ENCODE results near the gene ARID3C. TPM values are rescaled to one million over a fixed set of nuclear protein-coding genes. Genes with fewer than 3 reads are reported as not detected.

Gene ARID3C
- total and polyA plus RNA-seq, 2 experiments from 2014 or later, result 0.49 TPM; not detected in 1

- ATAC-seq (no peak), DNase-seq (ENCODE audit: low spot score) (no peak)
- peaks cover 20% of the 10 kb centered on the region for H3K36me3 Mint-ChIP-seq (ENCODE audit: low read depth)
- Histone ChIP-seq H3F3A (replicated peaks; ENCODE audit: low read depth) (0 out of 2 replicates have a peak, but pooled peaks cover 3% of the 10 kb centered on the region), H2AFZ (no peak overlapping the region), H3K36me3 (ENCODE audit: insufficient read depth) (no peaks in the 10 kb centered on the region), H3K79me2 (replicated peaks; ENCODE audit: insufficient read depth) (no peaks in the 10 kb centered on the region), H3K4me3 (no peak overlapping the region), H3K9me2 (ENCODE audit: insufficient read depth) (no peaks in the 10 kb centered on the region), H3K4me2 (no peak overlapping the region), H3K4me1 (ENCODE audit: insufficient read depth) (peaks cover 5% of the 10 kb centered on the region; the same call in 1 of the 2 replicates), H3K27ac (ENCODE audit: low read depth) (no peak overlapping the region), H4K20me1 (replicated peaks; ENCODE audit: insufficient read depth) (no peaks in the 10 kb centered on the region; the same call in none of the 2 replicates), H3K27me3 (ENCODE audit: insufficient read depth) (peaks cover 75% of the 10 kb centered on the region)
- peaks cover 4% of the 10 kb centered on the region; the same call in 1 of the 3 replicates for H3K9me3 Mint-ChIP-seq
- peaks cover 27% of the 10 kb centered on the region for H3K4me1 Mint-ChIP-seq
- H3K27ac Mint-ChIP-seq, result no peak overlapping the region
- TF ChIP-seq STAT1 (IDR thresholded peaks at IDR 0.05; ENCODE audit: unreplicated experiment) (no peak), ETS1 (IDR thresholded peaks at IDR 0.05) (no peak), EZH2phosphoT487 (IDR thresholded peaks at IDR 0.05; ENCODE audit: unreplicated experiment) (no peak), ZNF331 (CRISPR knock-in tag; IDR thresholded peaks at IDR 0.05; ENCODE audit: low read depth) (no peak), JUNB (IDR thresholded peaks at IDR 0.05; ENCODE audit: unreplicated experiment) (no peak), EZH2 (IDR thresholded peaks at IDR 0.05; ENCODE audit: low read depth, unreplicated experiment) (no peak), ZNF114 (CRISPR knock-in tag; IDR thresholded peaks at IDR 0.05) (no peak), POLR2AphosphoS5 (IDR thresholded peaks at IDR 0.05; ENCODE audit: low read depth) (no peak), NANOG (IDR thresholded peaks at IDR 0.05; ENCODE audit: borderline replicate concordance) (no peak), CREB1 (CRISPR knock-in tag; IDR thresholded peaks at IDR 0.05; ENCODE audit: low read depth) (no peak)
- TF ChIP-seq, protein P1, sequence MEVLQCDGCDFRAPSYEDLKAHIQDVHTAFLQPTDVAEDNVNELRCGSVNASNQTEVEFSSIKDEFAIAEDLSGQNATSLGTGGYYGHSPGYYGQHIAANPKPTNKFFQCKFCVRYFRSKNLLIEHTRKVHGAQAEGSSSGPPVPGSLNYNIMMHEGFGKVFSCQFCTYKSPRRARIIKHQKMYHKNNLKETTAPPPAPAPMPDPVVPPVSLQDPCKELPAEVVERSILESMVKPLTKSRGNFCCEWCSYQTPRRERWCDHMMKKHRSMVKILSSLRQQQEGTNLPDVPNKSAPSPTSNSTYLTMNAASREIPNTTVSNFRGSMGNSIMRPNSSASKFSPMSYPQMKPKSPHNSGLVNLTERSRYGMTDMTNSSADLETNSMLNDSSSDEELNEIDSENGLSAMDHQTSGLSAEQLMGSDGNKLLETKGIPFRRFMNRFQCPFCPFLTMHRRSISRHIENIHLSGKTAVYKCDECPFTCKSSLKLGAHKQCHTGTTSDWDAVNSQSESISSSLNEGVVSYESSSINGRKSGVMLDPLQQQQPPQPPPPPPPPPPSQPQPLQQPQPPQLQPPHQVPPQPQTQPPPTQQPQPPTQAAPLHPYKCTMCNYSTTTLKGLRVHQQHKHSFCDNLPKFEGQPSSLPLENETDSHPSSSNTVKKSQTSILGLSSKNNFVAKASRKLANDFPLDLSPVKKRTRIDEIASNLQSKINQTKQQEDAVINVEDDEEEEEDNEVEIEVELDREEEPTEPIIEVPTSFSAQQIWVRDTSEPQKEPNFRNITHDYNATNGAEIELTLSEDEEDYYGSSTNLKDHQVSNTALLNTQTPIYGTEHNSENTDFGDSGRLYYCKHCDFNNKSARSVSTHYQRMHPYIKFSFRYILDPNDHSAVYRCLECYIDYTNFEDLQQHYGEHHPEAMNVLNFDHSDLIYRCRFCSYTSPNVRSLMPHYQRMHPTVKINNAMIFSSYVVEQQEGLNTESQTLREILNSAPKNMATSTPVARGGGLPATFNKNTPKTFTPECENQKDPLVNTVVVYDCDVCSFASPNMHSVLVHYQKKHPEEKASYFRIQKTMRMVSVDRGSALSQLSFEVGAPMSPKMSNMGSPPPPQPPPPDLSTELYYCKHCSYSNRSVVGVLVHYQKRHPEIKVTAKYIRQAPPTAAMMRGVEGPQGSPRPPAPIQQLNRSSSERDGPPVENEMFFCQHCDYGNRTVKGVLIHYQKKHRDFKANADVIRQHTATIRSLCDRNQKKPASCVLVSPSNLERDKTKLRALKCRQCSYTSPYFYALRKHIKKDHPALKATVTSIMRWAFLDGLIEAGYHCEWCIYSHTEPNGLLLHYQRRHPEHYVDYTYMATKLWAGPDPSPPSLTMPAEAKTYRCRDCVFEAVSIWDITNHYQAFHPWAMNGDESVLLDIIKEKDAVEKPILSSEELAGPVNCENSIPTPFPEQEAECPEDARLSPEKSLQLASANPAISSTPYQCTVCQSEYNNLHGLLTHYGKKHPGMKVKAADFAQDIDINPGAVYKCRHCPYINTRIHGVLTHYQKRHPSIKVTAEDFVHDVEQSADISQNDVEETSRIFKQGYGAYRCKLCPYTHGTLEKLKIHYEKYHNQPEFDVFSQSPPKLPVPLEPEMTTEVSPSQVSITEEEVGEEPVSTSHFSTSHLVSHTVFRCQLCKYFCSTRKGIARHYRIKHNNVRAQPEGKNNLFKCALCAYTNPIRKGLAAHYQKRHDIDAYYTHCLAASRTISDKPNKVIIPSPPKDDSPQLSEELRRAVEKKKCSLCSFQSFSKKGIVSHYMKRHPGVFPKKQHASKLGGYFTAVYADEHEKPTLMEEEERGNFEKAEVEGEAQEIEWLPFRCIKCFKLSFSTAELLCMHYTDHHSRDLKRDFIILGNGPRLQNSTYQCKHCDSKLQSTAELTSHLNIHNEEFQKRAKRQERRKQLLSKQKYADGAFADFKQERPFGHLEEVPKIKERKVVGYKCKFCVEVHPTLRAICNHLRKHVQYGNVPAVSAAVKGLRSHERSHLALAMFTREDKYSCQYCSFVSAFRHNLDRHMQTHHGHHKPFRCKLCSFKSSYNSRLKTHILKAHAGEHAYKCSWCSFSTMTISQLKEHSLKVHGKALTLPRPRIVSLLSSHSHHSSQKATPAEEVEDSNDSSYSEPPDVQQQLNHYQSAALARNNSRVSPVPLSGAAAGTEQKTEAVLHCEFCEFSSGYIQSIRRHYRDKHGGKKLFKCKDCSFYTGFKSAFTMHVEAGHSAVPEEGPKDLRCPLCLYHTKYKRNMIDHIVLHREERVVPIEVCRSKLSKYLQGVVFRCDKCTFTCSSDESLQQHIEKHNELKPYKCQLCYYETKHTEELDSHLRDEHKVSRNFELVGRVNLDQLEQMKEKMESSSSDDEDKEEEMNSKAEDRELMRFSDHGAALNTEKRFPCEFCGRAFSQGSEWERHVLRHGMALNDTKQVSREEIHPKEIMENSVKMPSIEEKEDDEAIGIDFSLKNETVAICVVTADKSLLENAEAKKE (CRISPR knock-in tag; IDR thresholded peaks at IDR 0.05), result no peak
- TF ChIP-seq, protein P2, sequence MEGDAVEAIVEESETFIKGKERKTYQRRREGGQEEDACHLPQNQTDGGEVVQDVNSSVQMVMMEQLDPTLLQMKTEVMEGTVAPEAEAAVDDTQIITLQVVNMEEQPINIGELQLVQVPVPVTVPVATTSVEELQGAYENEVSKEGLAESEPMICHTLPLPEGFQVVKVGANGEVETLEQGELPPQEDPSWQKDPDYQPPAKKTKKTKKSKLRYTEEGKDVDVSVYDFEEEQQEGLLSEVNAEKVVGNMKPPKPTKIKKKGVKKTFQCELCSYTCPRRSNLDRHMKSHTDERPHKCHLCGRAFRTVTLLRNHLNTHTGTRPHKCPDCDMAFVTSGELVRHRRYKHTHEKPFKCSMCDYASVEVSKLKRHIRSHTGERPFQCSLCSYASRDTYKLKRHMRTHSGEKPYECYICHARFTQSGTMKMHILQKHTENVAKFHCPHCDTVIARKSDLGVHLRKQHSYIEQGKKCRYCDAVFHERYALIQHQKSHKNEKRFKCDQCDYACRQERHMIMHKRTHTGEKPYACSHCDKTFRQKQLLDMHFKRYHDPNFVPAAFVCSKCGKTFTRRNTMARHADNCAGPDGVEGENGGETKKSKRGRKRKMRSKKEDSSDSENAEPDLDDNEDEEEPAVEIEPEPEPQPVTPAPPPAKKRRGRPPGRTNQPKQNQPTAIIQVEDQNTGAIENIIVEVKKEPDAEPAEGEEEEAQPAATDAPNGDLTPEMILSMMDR (conservative IDR thresholded peaks at IDR 0.05; ENCODE audit: low read depth in 2 of 2), result no peak
- TF ChIP-seq, protein P3, sequence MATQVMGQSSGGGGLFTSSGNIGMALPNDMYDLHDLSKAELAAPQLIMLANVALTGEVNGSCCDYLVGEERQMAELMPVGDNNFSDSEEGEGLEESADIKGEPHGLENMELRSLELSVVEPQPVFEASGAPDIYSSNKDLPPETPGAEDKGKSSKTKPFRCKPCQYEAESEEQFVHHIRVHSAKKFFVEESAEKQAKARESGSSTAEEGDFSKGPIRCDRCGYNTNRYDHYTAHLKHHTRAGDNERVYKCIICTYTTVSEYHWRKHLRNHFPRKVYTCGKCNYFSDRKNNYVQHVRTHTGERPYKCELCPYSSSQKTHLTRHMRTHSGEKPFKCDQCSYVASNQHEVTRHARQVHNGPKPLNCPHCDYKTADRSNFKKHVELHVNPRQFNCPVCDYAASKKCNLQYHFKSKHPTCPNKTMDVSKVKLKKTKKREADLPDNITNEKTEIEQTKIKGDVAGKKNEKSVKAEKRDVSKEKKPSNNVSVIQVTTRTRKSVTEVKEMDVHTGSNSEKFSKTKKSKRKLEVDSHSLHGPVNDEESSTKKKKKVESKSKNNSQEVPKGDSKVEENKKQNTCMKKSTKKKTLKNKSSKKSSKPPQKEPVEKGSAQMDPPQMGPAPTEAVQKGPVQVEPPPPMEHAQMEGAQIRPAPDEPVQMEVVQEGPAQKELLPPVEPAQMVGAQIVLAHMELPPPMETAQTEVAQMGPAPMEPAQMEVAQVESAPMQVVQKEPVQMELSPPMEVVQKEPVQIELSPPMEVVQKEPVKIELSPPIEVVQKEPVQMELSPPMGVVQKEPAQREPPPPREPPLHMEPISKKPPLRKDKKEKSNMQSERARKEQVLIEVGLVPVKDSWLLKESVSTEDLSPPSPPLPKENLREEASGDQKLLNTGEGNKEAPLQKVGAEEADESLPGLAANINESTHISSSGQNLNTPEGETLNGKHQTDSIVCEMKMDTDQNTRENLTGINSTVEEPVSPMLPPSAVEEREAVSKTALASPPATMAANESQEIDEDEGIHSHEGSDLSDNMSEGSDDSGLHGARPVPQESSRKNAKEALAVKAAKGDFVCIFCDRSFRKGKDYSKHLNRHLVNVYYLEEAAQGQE (IDR thresholded peaks at IDR 0.05; ENCODE audit: unreplicated experiment), result no peak
- no peak overlapping the region; the same call in 2 of the 3 replicates for H3K4me3 Mint-ChIP-seq
- peaks cover 63% of the 10 kb centered on the region for H3K27me3 Mint-ChIP-seq (ENCODE audit: insufficient read depth, low read depth, poor library complexity)
These were observed 1.7 kb upstream of the ARID3C start for GRCh38 chr9:34630402-34631154.

Data from GM23338 (cell line).